A549 (cell line): ENCODE measurements around the gene SV2A. TPM values are rescaled to one million over a fixed set of nuclear protein-coding genes. Genes with fewer than 3 reads are reported as not detected.
"Not testable (repeated sequence)": the region's sequence is repeated elsewhere in the genome, so short reads cannot be mapped to it uniquely, and the experiment has no call there.

Source experiments
- ATAC-seq, 2 experiments: fragments of 200-7000 bp in 1 of 2; fragments of >200 bp in 1 of 2; cut with Nextera tagmentation in 1 of 2; cut with Tn5 transposase in 1 of 2; 3 replicates each; pipeline versions ENCODE4 v1.8.0 to v1.9.1; 2018 to 2020; ENCODE audit warnings: mild to moderate bottlenecking in 1 of 2, moderate library complexity in 1 of 2
- CTCF ChIA-PET: fragments of 300-600 bp; sonication (Branson Sonifier 250); formaldehyde crosslinking; extraction: SDS; loops from one replicate; lab custom pipeline; 2021; ENCODE audit warnings: antibody characterized with exemption, inconsistent platforms; lab: Yijun Ruan, JAX
- POLR2A ChIA-PET: fragments of 350-600 bp; formaldehyde crosslinking; extraction: SDS; loops from one replicate; lab custom pipeline; 2021; ENCODE audit warnings: antibody characterized with exemption, inconsistent platforms; lab: Yijun Ruan, JAX
- DNase-seq, 2 experiments: peaks; one replicate each; pipeline versions ENCODE4 v3.0.0 to v3.0.0-alpha.2; 2011 to 2016; ENCODE audit warnings: low read depth in 1 of 2, low spot score in 1 of 2
- FAIRE-seq: peaks from 2 replicates; lab custom pipeline; 2011; peaks lifted over from hg19 to GRCh38; lab: Jason Lieb, UNC
- H3K27ac ChIP-seq, 2 experiments: fragments of >200 bp; sonication (Bioruptor Twin); formaldehyde crosslinking; 3 replicates each; pipeline ENCODE4 v1.5.1; 2016 to 2017
- H3K4me1 ChIP-seq: fragments of >200 bp; sonication (Bioruptor Twin); formaldehyde crosslinking; 3 replicates; pipeline ENCODE4 v1.6.1; 2016
- H3K4me2 ChIP-seq: fragments of >200 bp; sonication (Bioruptor Twin); formaldehyde crosslinking; 3 replicates; pipeline ENCODE4 v1.6.1; 2016
- H3K4me3 ChIP-seq: fragments of >200 bp; sonication (Bioruptor Twin); formaldehyde crosslinking; 3 replicates; pipeline ENCODE4 v1.5.1; 2016
- H3K9me3 ChIP-seq: fragments of >200 bp; sonication (Bioruptor Twin); formaldehyde crosslinking; 3 replicates; pipeline ENCODE4 v1.6.1; 2016
- ATOH8 ChIP-seq: fragments of 250-450 bp; sonication (Bioruptor Pico); IDR thresholded peaks from 2 replicates; pipeline ENCODE4 v1.5.0; 2020; ENCODE audit warnings: low read depth, mild to moderate bottlenecking, moderate library complexity
- BCL3 ChIP-seq: fragments of >200 bp; sonication (Bioruptor Twin); formaldehyde crosslinking; IDR thresholded peaks from 3 replicates; pipeline ENCODE4 v1.6.1; 2016
- CEBPB ChIP-seq, 2 experiments: fragments of >200 bp in 1 of 2; sonication (Bioruptor Twin) in 1 of 2; formaldehyde crosslinking in 1 of 2; IDR thresholded peaks; 2 replicates each; pipeline ENCODE4 v1.6.1; 2012 to 2016
- CTCF ChIP-seq: fragments of >200 bp; sonication (Bioruptor Twin); formaldehyde crosslinking; IDR thresholded peaks from 3 replicates; pipeline ENCODE4 v1.5.1; 2016
- EHMT2 ChIP-seq: fragments of 200-600 bp; sonication (generic); IDR thresholded peaks from 2 replicates; pipeline ENCODE4 v1.6.1; 2016; ENCODE audit warnings: antibody characterized with exemption, low read depth, mild to moderate bottlenecking, moderate library complexity
- EP300 ChIP-seq, 2 experiments: fragments of >200 bp; sonication (Bioruptor Twin); formaldehyde crosslinking; IDR thresholded peaks; 2 replicates in 1 of 2; 3 replicates in 1 of 2; pipeline ENCODE4 v1.6.1; 2016 to 2017
- FOSB ChIP-seq: fragments of 250-450 bp; sonication (Bioruptor Pico); IDR thresholded peaks from 2 replicates; pipeline ENCODE4 v1.5.0; 2020; ENCODE audit warnings: mild to moderate bottlenecking, moderate library complexity
- FOSL2 ChIP-seq, 2 experiments: fragments of 450-650 bp in 1 of 2; fragments of >200 bp in 1 of 2; sonication (Bioruptor Twin) in 1 of 2; formaldehyde crosslinking; IDR thresholded peaks; 2 replicates each; pipeline versions ENCODE4 v1.5.0 to v1.6.1; 2016 to 2020; ENCODE audit warnings: mild to moderate bottlenecking in 1 of 2, moderate library complexity in 1 of 2
- FOXS1 ChIP-seq: fragments of 250-450 bp; sonication (Bioruptor Pico); IDR thresholded peaks from 2 replicates; pipeline ENCODE4 v1.5.0; 2020; ENCODE audit warnings: mild to moderate bottlenecking, moderate library complexity
- GATA3 ChIP-seq: IDR thresholded peaks from 2 replicates; pipeline ENCODE4 v1.6.1; 2012; ENCODE audit warnings: borderline replicate concordance
- HDAC2 ChIP-seq: fragments of 200-600 bp; sonication (generic); IDR thresholded peaks from 2 replicates; pipeline ENCODE4 v1.6.1; 2016
- JUN ChIP-seq, 2 experiments: fragments of >200 bp; sonication (Bioruptor Twin); formaldehyde crosslinking; IDR thresholded peaks; 2 replicates in 1 of 2; 3 replicates in 1 of 2; pipeline ENCODE4 v1.6.1; 2016 to 2017
- JUNB ChIP-seq: fragments of >200 bp; sonication (Bioruptor Twin); formaldehyde crosslinking; IDR thresholded peaks from 2 replicates; pipeline ENCODE4 v1.6.1; 2016
- KDM1A ChIP-seq: fragments of 200-600 bp; sonication (generic); IDR thresholded peaks from 2 replicates; pipeline ENCODE4 v1.6.1; 2016; ENCODE audit warnings: low read depth, mild to moderate bottlenecking
- MAFK ChIP-seq: fragments of 450-650 bp; IDR thresholded peaks from 2 replicates; pipeline ENCODE4 v1.6.1; 2014; ENCODE audit not compliant: partially characterized antibody
- MAX ChIP-seq: IDR thresholded peaks from 2 replicates; pipeline ENCODE4 v1.6.1; 2012
- MAZ ChIP-seq: fragments of 150-350 bp; IDR thresholded peaks from 2 replicates; pipeline ENCODE4 v1.6.1; 2014; ENCODE audit warnings: antibody characterized with exemption, low read depth, low read length, borderline replicate concordance
- NPAS2 ChIP-seq: fragments of 250-450 bp; sonication (Bioruptor Pico); IDR thresholded peaks from 2 replicates; pipeline ENCODE4 v1.8.0; 2022; ENCODE audit warnings: mild to moderate bottlenecking, moderate library complexity, borderline replicate concordance
- POLR2AphosphoS2 ChIP-seq: conservative IDR thresholded peaks from 2 replicates; pipeline ENCODE4 v1.6.1; 2012; ENCODE audit warnings: low read length, improper control_type of control experiment, inconsistent platforms
- RAD21 ChIP-seq, 2 experiments: fragments of >200 bp in 1 of 2; sonication (Bioruptor Twin) in 1 of 2; formaldehyde crosslinking in 1 of 2; IDR thresholded peaks in 1 of 2; conservative IDR thresholded peaks in 1 of 2; 2 replicates in 1 of 2; 3 replicates in 1 of 2; pipeline ENCODE4 v1.6.1; 2012 to 2018; ENCODE audit warnings: inconsistent platforms in 1 of 2
- RFX5 ChIP-seq: fragments of 450-650 bp; IDR thresholded peaks from 2 replicates; pipeline ENCODE4 v1.7.1; 2014; ENCODE audit warnings: antibody characterized with exemption, mild to moderate bottlenecking, moderate library complexity
- RNF2 ChIP-seq: fragments of 200-600 bp; sonication (generic); IDR thresholded peaks from 2 replicates; pipeline ENCODE4 v1.6.1; 2016; ENCODE audit warnings: low read depth, mild to moderate bottlenecking, antibody characterized with exemption, moderate library complexity, borderline replicate concordance
- SMC3 ChIP-seq: fragments of >200 bp; sonication (Bioruptor Twin); formaldehyde crosslinking; IDR thresholded peaks from 3 replicates; pipeline ENCODE4 v1.6.1; 2018; ENCODE audit warnings: inconsistent platforms
- WGBS: methylation state at CpG from one replicate; pipeline ENCODE4 v1.1.6; 2017; ENCODE audit errors: missing lambda C conversion rate; 5-methylcytosine and 5-hydroxymethylcytosine counted together
- polyA plus RNA-seq, 4 experiments: library from polyadenylated mRNA; depleted of rRNA in 3 of 4; stranded (reverse); fragments of >200 nt; fragmentation: RNase III in 1 of 4; extraction: RNeasy Plus Mini Kit Qiagen cat#74134 plus additional on column Dnase treatment in 1 of 4; gene quantifications; 2 replicates in 3 of 4; 3 replicates in 1 of 4; pipeline ENCODE4 v1.2.3, GENCODE V29; 2011 to 2017

The SV2A gene
- polyA plus RNA-seq, 2 of the 4 experiments (the other 2 are of a cell fraction): 0.05 to 0.13 TPM

- no peak overlapping the region for H3K4me2 ChIP-seq
- WGBS: 76% methylated on average over 3 of the region's 3 CpGs
- DNase-seq: no peak
- H3K4me3 ChIP-seq: no peak overlapping the region
- POLR2A ChIA-PET: no interaction called here
- no peak for ATAC-seq
- CTCF ChIA-PET: interaction anchor here (0.6 to 3.7 kb wide), 9 partner anchors 29 to 228 kb away, joined by 3 to 18 read pairs (median 4); no protein-coding TSS in a partner anchor
- TF ChIP-seq CEBPB (IDR thresholded peaks at IDR 0.05): peak in 1 of 2 experiments; percentile 37; a peak in 1 of 4 replicates
- TF ChIP-seq MAFK: no peak
- FAIRE-seq: no peak
- H3K4me1 ChIP-seq: no peaks in the 10 kb centered on the region
- H3K9me3 ChIP-seq: no peaks in the 10 kb centered on the region
- H3K27ac ChIP-seq: no peak overlapping the region
These were observed 45.7 kb upstream of the SV2A start for GRCh38 chr1:149963358-149963757.

- no peaks in the 10 kb centered on the region for H3K4me1 ChIP-seq
- FAIRE-seq (no peak), DNase-seq (no peak), ATAC-seq (no peak)
- WGBS: 60% methylated on average over 2 of the region's 2 CpGs
- POLR2A ChIA-PET: no interaction called here
- no peak overlapping the region for H3K27ac ChIP-seq
- H3K4me3 ChIP-seq: no peak overlapping the region
- TF ChIP-seq JUN (IDR thresholded peaks at IDR 0.05) (no peak), ATOH8 (no peak), JUNB (no peak), EP300 (IDR thresholded peaks at IDR 0.05) (no peak), KDM1A (no peak), BCL3 (no peak), RNF2 (no peak), POLR2AphosphoS2 (no peak), FOSB (no peak), FOXS1 (no peak), HDAC2 (no peak), MAZ (no peak), EHMT2 (no peak), GATA3 (no peak), MAX (no peak)
- CTCF ChIA-PET: interaction anchor here (0.6 to 3.7 kb wide), 60 partner anchors 9 to 264 kb away, joined by 3 to 27 read pairs (median 5); partner anchors contain the start of genes MTMR11, OTUD7B and PLEKHO1
- no peak overlapping the region for H3K4me2 ChIP-seq
- H3K9me3 ChIP-seq: no peaks in the 10 kb centered on the region
These were observed 45.1 kb upstream of the SV2A start for GRCh38 chr1:149962736-149963135.

- H3K4me2 ChIP-seq: no peak overlapping the region
- FAIRE-seq (no peak), ATAC-seq (peak; percentile 94), DNase-seq (peak; percentile 51 to 79)
- H3K9me3 ChIP-seq: no peaks in the 10 kb centered on the region
- ChIA-PET CTCF (interaction anchor here (0.6 to 3.7 kb wide), 68 partner anchors 10 to 264 kb away, joined by 3 to 27 read pairs (median 4); partner anchors contain the start of genes MTMR11, OTUD7B and PLEKHO1), POLR2A (no interaction called here)
- no peaks in the 10 kb centered on the region for H3K4me1 ChIP-seq
- no peak overlapping the region for H3K4me3 ChIP-seq
- H3K27ac ChIP-seq: no peak overlapping the region
- 14% methylated on average over 3 of the region's 3 CpGs for WGBS
- TF ChIP-seq SMC3 (peak; percentile 84), BCL3 (no peak), RAD21 (conservative IDR thresholded peaks at IDR 0.05 in 1 of 2, IDR thresholded peaks at IDR 0.05 in 1 of 2) (peak; percentile 80 to 82), CTCF (peak; percentile 92), RFX5 (no peak), FOSL2 (IDR thresholded peaks at IDR 0.05) (no peak), FOSL2 (CRISPR knock-in tag; IDR thresholded peaks at IDR 0.05) (no peak), MAFK (peak; percentile 23), FOSB (no peak), GATA3 (no peak), NPAS2 (CRISPR knock-in tag) (no peak)
These were observed 44.5 kb upstream of the SV2A start for GRCh38 chr1:149962039-149962647.

- H3K4me2 ChIP-seq, H3K4me3 ChIP-seq, POLR2A ChIA-PET, H3K4me1 ChIP-seq, H3K9me3 ChIP-seq, FAIRE-seq, DNase-seq, H3K27ac ChIP-seq, ATAC-seq: not testable (repeated sequence)
- CTCF ChIA-PET: interaction anchor here (0.6 to 1.0 kb wide), 4 partner anchors 28 to 229 kb away, joined by 3 to 4 read pairs (median 3); a partner anchor contains a TSS
- WGBS: 93% methylated on average over 14 of the region's 14 CpGs
These were observed 39.9 kb upstream of the SV2A start for GRCh38 chr1:149957548-149957947.
